Measurements from ENCODE around the gene CRABP1.

The CRABP1 gene

DNA sequence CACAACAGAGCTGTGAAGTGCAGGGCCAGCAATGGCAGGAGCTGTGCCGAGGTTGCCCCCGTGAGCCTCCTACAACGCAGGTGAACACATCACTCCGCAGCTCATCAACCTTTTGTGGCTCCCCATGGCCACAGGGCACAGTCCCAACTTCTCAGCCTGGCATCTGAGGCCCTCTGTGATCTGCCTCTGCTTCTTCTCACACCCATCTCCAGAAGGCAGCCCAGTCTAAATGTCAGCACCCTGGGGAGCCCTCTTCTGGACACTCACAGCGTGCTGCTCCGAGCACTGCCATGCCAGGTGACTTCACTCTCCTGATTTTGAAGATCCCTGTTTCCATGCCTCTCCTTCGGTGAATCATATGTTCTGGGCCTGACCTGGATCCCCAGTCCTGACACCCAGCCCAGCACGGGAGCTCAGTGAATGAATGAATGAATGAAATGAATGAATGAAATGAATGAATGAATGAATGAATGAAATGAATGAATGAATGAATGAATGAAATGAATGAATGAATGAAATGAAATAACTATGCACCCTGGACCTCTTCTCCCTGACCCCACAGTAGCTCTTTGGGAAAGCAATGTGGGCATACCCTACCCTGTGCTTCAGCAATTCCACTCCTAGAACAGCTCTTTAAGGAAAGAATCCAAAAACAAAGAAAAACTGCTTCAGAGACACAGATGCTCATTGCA, 22.9 kb upstream of the CRABP1 start:
- DNase-seq (ENCODE audit: low read depth in 3 of 3) = no peak

GRCh38 chr15:78319588-78319987, 20.6 kb upstream of the CRABP1 start:
- DNase-seq (ENCODE audit: low read depth in 3 of 3) = no peak

GRCh38 chr15:78320183-78320582, 20.0 kb upstream of the CRABP1 start:
- DNase-seq (ENCODE audit: low read depth in 3 of 3) = no peak

DNA sequence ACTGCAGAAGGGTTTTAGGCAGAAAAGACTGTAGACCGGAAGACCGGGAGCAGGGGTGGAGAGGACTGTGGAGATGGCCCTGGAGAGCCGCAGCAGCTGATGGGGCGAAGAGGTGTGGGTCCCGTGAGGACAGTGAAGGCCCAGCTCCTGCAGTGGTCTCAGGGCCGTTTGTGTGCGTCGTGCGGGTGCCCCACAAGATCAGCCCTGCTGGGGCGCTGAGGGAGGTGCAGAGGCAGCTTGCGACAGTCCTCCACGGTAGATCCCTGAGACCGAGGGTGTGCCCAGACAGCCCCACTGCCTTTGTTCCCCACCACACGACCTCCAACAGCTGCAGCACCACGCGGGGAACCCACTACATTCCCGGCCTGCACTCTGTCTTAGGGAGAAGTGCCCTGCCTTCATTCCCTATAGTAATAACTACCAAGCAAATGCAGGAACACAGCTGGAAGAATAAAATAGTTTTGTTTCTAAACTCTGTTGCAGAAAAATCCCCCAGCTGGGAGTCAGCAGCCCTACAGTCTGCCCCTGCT, 19.0 kb upstream of the CRABP1 start:
- DNase-seq (ENCODE audit: low read depth in 3 of 3) = no peak

GRCh38 chr15:78321786-78322185, 18.4 kb upstream of the CRABP1 start:
- no peak for DNase-seq (ENCODE audit: low read depth in 3 of 3)

DNA sequence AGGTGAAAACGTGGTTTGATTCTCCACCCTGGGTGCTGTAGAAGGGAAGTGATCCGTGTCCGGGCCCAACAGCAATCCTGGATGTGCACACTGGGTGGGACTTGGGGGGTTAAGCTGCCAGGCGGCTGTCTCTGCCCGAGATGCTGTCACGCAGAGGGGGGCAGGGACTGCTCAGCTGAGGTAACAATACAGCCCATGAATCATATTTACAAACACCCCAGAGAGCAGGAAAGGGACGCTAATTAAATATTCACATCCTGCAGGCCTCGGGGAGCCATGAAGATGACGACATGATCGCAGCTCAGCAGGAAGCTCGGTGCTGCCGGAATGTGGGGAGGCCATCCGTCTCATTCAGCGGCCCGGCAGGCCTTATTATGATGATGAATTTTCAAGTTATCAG, 17.9 kb upstream of the CRABP1 start:
- DNase-seq (ENCODE audit: low read depth in 3 of 3) = no peak

GRCh38 chr15:78322724-78323521, 17.2 kb upstream of the CRABP1 start:
- no peak for DNase-seq (ENCODE audit: low read depth in 3 of 3)

DNA sequence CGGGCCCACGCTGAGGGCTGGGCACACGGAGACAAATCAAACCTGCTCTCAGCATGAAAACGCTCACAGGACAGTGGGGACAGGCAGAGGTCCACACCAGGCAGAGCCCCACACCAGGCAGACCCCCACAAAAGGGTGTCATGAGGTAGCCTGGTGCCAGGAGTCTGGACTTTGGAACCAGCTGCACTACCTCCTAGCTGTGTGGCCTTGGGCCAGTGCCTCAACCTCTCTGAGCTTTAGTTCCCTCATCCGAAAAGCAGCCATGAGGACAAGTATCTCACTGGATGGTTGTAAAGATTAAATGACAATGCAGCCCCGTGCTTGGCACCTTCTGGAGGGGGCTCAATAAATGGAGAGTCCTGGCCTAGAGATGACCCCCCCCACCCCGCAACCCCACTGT, 16.5 kb upstream of the CRABP1 start:
- DNase-seq (ENCODE audit: low read depth in 3 of 3) = no peak

- no peak for DNase-seq (ENCODE audit: low read depth in 3 of 3)
Observed at GRCh38 chr15:78324144-78324543, 16.0 kb upstream of the CRABP1 start.

DNA sequence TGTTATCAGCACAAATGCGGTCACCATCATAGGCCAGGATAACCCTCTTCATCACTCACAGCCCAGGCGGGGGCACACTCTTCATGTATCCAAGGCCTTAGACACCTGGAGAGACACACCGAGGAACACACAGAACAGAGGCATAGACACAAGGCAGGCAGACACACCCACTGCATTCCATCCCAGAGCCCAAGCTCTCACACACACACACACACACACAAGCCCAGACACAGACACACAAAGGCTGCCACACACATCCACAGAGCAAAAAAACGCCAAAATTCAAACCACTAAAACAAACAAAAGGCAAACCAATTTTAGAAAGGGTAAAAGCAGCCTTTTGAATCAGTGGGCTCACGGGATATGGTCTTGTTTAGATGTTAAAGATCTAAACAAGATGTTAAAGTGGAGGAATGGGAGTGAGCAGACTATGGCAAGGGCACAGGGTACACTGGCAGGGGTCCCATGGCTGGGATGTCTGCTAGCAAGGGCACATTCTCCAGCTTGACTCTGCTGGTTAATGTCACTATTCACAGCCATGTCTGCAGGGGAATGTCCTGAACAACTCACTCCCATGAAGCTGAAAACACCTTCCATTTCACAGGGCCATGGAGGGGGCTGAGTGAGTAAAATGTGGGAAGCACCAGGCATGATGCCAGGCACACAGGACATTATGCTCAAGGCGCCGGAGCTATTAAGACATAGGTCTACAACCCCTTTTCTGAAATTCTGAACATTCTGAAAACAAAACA, 14.9 kb upstream of the CRABP1 start:
- no peak for DNase-seq (ENCODE audit: low read depth in 3 of 3)

DNA sequence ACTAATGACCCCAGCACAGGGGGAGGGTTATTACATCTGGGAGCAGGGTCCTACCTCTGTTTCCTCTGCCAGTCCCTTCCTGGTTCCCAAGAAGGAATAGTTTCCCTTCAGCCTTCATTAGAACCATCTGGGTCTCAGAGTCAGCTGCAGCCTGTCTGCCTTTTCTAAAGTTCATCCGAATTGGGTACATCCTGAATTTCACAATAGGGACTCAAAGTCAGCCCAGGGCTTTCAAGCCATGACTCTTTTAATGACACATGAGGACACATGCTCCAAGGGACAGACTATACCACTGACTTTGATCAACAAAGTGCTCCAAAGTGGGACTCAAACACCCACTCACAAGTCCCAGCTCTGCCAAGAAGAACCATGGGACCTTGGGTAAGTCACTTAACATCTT, 12.7 kb upstream of the CRABP1 start:
- DNase-seq (ENCODE audit: low read depth in 3 of 3) = no peak

DNA sequence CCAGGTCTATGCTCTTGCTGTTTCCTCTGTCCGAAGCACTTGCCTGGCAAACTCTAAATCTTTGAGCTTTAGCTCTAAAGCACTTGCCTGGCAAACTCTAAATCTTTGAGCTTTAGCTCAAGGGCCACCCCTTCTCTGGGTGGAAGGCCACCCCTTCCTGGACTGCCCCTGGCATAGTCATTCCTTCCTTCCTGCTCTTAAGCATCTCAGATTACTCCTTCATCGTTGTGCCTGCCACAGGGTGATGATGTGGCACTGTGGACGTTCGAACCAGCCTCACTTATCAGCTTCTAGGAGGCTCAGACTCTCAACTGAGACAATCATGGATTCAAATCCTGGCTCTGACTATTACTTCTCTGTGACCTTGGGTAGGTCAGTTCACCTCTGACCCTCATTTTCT, 10.5 kb upstream of the CRABP1 start:
- DNase-seq (ENCODE audit: low read depth in 3 of 3) = no peak

DNA sequence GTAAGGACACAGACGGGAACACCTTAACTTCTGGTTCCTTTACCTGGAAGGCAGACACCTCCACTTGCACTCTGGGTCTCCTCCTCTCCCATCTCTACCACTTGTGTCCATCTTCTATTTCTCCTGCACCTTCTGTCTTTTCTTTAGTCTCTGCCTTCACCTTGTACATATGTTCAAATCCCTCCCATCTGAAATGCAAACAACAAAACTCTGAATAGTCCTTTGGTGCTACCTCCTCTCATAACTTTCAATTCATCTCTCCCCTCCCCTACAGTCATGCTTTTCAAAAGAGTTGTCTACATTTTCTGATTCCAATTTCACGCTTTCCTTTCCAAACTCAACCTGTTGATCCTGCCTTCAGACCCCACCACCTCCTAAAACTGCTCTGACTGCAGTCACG, 5.3 kb upstream of the CRABP1 start:
- DNase-seq (ENCODE audit: low read depth in 3 of 3) = no peak

GRCh38 chr15:78335985-78336384, 4.2 kb upstream of the CRABP1 start:
- DNase-seq (ENCODE audit: low read depth in 3 of 3) = no peak

GRCh38 chr15:78338781-78339180, 1.4 kb upstream of the CRABP1 start:
- no peak for DNase-seq (ENCODE audit: low read depth in 3 of 3)

DNA sequence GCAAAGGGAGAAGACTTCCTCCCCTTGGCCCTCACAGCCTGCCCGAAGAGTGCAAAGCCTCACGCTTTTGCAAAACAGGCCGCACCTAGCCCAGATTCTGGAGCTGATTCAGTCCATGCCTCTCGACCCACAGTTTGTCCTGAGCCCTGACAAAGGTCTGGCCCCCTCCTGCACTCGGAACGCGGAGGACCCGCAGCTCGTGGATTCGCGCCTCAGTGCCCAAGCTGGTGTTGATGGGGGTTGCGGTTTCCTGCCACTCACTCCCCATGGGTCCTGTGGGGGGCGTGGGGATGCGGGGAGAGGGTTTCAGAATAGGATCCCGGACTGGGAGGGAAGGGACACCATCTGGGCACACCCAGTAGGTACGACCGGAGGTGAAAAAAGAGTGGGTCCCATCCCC, 594 bp upstream of the CRABP1 start:
- DNase-seq (ENCODE audit: low read depth in 3 of 3) = no peak

DNA sequence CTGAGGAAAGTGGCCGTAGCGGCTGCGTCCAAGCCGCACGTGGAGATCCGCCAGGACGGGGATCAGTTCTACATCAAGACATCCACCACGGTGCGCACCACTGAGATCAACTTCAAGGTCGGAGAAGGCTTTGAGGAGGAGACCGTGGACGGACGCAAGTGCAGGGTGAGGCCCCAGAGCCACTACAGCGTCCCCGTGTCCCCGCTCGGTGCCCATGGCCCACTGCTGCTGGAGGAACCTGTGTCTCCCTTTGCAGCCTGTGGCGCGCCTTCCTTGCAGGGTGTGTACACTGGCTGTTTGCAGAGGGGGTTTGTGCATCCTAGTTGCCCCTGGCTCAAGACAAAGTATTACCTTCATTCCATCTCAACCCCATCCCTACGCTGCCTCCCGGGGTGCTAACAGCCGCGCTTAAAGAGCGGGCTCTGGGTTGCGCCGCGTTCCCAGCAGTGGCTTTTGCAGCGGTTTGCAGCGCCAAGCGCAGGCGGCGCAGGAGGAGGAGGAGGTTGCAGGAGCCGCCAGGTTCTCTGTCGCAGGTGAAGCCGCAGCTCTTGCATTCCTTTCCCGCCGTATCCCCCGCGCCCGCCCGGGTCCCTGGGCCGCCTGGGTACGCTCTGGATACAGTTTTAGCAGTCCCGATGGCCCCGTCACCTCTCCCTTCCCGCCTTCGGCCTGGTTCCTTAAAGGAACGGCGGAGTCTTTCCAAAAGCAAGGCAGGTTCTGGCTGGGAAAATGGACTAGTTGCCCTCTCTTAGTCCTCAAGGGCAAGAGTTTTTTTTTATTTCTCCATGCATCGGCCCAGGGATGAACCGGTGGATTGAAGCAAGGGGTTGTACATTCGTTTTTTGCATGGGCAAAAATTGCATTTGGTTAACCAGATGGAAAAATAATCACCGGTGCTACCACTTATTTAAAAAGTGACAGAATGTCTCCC, 1.2 kb downstream of the CRABP1 start:
- no peak for DNase-seq (ENCODE audit: low read depth in 3 of 3)

GRCh38 chr15:78342021-78342420, 1.9 kb downstream of the CRABP1 start:
- no peak for DNase-seq (ENCODE audit: low read depth in 3 of 3)

DNA sequence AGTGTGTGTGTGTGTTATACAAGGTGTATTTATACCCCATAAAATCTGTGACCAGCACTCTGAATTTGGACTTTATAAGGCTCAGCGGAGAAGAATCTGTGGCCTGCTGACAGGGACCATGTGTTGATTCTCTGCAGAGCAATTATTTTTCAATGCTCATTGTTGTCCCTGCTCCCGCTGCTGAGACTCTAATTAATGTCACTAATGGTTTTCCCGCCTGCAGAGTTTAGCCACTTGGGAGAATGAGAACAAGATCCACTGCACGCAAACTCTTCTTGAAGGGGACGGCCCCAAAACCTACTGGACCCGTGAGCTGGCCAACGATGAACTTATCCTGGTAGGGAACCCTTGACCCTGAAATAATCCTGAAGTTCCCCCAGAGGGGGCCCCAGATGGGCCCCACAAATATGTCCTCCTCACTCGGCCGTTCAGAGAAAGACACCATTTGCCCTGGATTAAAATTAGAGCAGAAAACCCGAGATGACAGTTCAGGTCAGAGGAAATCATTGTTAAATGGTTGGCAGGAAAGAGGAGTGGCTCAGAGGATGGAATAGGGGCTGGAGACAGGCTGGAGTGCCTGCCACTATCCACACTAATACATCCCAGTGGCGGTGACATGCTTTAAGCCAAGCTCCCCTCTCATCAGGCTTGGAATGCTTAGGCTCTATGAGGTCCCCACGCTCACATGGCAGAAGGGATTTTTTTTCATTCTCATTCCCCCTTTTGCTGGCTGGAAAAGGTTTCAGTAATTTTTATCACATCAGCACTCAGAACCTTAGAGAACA, 3.3 kb downstream of the CRABP1 start:
- DNase-seq (ENCODE audit: low read depth in 3 of 3) = no peak

- no peak for DNase-seq (ENCODE audit: low read depth in 3 of 3)
Observed at GRCh38 chr15:78345396-78346125, 5.4 kb downstream of the CRABP1 start.
